ENCODE measurements around the gene MED10. TPM values are rescaled to one million over a fixed set of nuclear protein-coding genes. Genes with fewer than 3 reads are reported as not detected.

The MED10 gene
- total and polyA plus RNA-seq, 12 donors, result 9.5 to 38.2 (median 25.7) TPM

DNA sequence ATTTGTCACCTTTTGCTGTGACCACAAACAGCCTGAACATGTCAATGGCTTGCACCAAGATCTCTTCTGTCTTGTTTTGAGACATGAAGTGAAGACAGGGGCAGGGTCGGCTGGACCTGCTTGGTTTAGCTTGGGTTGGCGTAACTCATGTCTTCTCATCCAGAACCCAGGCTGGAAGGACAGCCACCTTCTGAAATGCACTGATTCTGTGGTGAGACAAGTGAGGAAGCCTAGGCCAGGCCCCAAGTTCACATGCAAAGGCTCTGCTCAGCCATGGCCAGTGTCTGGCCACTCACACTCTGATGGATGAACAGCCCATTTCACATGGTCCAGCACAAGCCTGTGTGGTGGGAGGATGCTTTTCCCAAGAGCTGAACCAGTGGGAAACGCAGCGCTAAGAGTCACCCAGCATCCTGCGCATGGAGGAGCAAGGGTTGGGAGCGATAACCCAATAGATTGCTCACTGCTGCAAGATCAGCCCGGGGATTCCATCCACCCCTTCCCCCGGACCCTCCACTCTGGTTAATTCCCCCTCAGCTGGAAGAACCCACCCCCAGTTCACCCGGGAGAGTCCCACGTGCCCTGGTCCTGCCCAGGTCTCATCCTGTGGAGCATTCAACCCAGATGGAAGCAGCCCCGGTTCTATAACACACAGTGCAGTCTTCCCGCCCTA is 16.2 kb upstream of the MED10 start:
- Histone ChIP-seq H3K4me3 (no peak overlapping the region), H3K27ac (no peak overlapping the region), H3K36me3 (replicated peaks in 1 of 2) (no peaks in the 10 kb centered on the region), H3K27me3 (no peaks in the 10 kb centered on the region), H3K4me1 (replicated peaks in 1 of 2) (no peaks in the 10 kb centered on the region), H3K9me3 (replicated peaks in 1 of 3) (no peaks in the 10 kb centered on the region)
- WGBS, 4 donors, result 78 to 92% (median 88%) methylated on average over 6 to 12 of the region's 12 CpGs
- TF ChIP-seq, protein P1, sequence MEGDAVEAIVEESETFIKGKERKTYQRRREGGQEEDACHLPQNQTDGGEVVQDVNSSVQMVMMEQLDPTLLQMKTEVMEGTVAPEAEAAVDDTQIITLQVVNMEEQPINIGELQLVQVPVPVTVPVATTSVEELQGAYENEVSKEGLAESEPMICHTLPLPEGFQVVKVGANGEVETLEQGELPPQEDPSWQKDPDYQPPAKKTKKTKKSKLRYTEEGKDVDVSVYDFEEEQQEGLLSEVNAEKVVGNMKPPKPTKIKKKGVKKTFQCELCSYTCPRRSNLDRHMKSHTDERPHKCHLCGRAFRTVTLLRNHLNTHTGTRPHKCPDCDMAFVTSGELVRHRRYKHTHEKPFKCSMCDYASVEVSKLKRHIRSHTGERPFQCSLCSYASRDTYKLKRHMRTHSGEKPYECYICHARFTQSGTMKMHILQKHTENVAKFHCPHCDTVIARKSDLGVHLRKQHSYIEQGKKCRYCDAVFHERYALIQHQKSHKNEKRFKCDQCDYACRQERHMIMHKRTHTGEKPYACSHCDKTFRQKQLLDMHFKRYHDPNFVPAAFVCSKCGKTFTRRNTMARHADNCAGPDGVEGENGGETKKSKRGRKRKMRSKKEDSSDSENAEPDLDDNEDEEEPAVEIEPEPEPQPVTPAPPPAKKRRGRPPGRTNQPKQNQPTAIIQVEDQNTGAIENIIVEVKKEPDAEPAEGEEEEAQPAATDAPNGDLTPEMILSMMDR (IDR thresholded peaks at IDR 0.05), result no peak
- no peak for TF ChIP-seq POLR2A (IDR thresholded peaks at IDR 0.05)
- intact Hi-C loops (cut with DNase I), result no loop called here
- DNase-seq, result no peak

DNA sequence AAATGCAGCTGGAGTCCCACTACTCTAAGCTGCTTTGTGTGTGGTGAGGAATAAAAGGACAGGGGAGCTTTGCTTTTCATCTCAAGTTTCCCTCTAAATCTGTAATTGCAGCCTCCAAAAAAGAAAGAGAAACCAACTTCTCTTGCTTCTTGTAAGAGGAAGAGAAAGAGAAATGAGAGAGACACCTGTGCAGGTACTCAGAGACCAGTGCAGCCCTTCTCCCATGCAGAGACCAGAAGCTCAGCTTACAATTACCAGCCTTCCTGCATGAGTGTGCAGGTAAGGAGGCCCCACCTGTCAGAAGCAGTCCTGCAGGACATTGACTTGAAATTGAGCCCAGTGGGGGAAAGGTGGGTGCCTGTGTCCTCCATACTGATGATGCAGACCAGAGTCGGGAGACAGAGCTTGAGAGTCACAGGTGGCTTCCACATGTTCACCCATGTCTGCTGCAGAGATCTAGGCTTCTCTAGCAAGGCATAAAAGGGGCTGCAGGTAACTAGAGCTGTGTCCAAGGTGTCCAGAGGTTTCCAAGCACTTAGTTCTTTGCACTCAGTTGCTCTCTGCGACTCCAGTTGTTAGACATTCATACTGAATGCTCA is 15.3 kb upstream of the MED10 start:
- TF ChIP-seq POLR2A (IDR thresholded peaks at IDR 0.05), result no peak
- TF ChIP-seq, protein P1 (IDR thresholded peaks at IDR 0.05), result no peak
- H3K27ac ChIP-seq, result no peak overlapping the region
- no peaks in the 10 kb centered on the region for H3K27me3 ChIP-seq
- DNase-seq, result peak in 1 of 7 donors; percentile 18
- H3K4me3 ChIP-seq, result no peak overlapping the region
- intact Hi-C loops (cut with DNase I), result no loop called here
- H3K4me1 ChIP-seq (replicated peaks in 1 of 2), result no peaks in the 10 kb centered on the region
- no peaks in the 10 kb centered on the region for H3K9me3 ChIP-seq (replicated peaks in 1 of 3)
- no peaks in the 10 kb centered on the region for H3K36me3 ChIP-seq (replicated peaks in 1 of 2)
- WGBS, 4 donors, result 86 to 100% (median 92%) methylated on average over 2 of the region's 2 CpGs

DNA sequence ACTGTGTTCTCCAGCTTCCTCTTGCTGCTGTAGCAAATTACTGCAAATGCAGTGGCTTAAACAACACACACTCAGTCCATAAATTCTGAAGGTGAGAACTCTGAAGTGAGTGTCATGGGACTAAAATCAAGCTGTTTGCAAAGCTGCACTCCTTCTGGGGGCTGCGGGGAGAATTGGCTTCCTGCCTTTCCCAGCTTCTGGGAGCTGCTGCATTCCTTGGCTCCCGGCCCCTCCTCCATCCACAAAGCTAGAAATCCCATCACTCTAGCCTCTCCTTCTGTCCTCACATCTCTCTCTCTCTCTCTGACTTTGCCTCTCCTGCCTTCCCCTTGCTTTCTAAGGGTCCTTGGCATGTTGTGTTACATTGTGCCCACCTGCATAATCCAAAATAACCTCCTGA is 14.2 kb upstream of the MED10 start:
- Histone ChIP-seq H3K9me3 (replicated peaks in 1 of 3) (no peaks in the 10 kb centered on the region), H3K4me3 (no peak overlapping the region), H3K27ac (no peak overlapping the region), H3K27me3 (no peaks in the 10 kb centered on the region), H3K4me1 (replicated peaks in 1 of 2) (no peaks in the 10 kb centered on the region), H3K36me3 (replicated peaks in 1 of 2) (no peaks in the 10 kb centered on the region)
- intact Hi-C loops (cut with DNase I), result no loop called here
- WGBS, 4 donors, result 33 to 42% (median 35%) methylated on average over 2 of the region's 2 CpGs
- TF ChIP-seq POLR2A (IDR thresholded peaks at IDR 0.05), result no peak
- TF ChIP-seq, protein P1 (IDR thresholded peaks at IDR 0.05), result no peak
- no peak for DNase-seq

DNA sequence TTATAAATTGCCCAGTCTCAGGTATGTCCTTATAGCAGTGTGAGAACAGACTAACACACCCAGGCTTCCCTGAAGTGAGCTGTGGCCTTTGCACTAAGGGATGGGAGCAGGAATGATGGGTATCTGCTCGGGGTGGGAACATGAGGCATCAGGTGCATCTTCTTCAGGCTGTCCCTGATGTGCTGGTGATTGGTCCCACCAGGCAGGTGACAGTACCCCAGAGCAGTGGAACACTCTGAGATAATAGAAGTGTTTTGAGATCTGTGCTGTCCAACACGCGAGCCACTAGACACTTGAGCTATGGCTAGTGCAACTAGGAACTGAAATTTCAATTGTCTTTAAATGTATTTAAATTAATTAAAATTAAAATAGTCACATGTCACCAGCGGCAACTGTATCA is 12.8 kb upstream of the MED10 start:
- Histone ChIP-seq H3K4me3 (no peak overlapping the region), H3K36me3 (replicated peaks in 1 of 2) (no peaks in the 10 kb centered on the region), H3K9me3 (replicated peaks in 1 of 3) (no peaks in the 10 kb centered on the region), H3K27ac (no peak overlapping the region), H3K4me1 (replicated peaks in 1 of 2) (no peaks in the 10 kb centered on the region), H3K27me3 (no peaks in the 10 kb centered on the region)
- no peak for TF ChIP-seq POLR2A (IDR thresholded peaks at IDR 0.05)
- TF ChIP-seq, protein P1 (IDR thresholded peaks at IDR 0.05), result no peak
- WGBS, 4 donors, result 80 to 89% (median 85%) methylated on average over 4 of the region's 4 CpGs
- intact Hi-C loops (cut with DNase I), result no loop called here
- DNase-seq, result no peak
